HG03103 (cell line): ENCODE data around the gene TNKS1BP1.

Source experiments
- ATAC-seq: cut with Tn5 transposase; IDR thresholded peaks from one replicate; pipeline ENCODE4 v1.9.1; 2021; ENCODE audit warnings: low read depth; ENCODE audit not compliant: unreplicated experiment

TNKS1BP1 gene

GRCh38 chr11:57262157-57262556 is 62.6 kb downstream of the TNKS1BP1 start:
- ATAC-seq = no peak

DNA sequence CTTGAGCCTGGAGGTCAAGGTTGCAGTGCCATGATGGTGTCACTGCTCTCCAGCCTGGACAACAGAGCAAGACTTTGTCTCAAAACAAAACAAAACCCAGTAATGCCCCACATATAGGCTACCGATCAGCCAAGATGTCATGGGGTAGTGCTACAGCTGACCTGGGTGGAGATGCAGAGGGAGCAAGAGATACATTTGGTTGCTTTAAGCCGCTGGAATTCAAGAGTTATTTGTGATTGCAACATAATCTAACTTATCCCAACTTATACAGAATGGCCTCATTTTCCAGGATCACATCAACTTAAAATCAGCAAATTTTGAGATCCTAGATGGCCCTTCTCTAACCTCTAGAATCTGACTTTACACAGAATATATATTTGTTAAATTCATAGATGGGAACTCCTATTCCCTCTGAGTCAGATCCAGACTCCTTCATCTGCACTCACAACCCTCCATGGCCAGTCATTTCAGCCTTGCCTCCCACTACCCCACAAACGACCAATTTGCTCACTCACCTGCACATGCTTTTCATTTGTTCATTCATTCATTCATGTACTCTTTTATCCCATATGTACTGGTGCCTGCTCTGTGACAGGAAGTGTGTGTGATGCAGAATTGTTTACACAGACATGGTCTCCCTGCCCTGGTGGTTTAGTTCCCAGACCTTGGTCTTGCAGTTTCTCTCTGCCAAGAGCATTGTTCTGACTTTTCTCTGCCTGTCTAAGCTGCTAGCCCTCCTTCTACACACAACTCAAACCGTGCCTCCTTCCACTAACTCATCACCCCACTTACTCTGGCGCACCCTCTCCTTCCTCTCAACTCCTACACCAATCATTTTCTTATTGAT is 63.6 kb downstream of the TNKS1BP1 start:
- no peak for ATAC-seq

- ATAC-seq = no peak
Observed at GRCh38 chr11:57256119-57256518, 68.6 kb downstream of the TNKS1BP1 start.

DNA sequence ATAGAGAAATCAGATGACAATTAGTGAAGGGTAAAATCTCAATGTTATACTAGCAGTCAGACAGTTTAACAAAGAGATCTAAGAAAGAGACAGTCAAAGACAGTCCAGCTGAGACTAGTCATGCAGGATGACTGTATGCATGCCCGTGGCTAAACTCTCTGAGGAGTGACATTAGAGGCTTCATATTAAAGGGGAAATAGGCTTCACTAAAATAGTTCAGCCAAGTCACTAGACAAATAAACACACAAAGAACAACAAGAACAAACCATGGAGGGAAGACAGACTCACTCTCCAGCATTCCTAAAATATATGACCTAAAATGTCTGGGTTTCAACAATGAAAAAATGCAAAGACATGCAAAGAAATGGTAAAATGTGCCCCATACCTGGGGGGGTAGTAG is 69.1 kb downstream of the TNKS1BP1 start:
- no peak for ATAC-seq

- ATAC-seq = no peak
Observed at GRCh38 chr11:57254631-57255030, 70.1 kb downstream of the TNKS1BP1 start.

DNA sequence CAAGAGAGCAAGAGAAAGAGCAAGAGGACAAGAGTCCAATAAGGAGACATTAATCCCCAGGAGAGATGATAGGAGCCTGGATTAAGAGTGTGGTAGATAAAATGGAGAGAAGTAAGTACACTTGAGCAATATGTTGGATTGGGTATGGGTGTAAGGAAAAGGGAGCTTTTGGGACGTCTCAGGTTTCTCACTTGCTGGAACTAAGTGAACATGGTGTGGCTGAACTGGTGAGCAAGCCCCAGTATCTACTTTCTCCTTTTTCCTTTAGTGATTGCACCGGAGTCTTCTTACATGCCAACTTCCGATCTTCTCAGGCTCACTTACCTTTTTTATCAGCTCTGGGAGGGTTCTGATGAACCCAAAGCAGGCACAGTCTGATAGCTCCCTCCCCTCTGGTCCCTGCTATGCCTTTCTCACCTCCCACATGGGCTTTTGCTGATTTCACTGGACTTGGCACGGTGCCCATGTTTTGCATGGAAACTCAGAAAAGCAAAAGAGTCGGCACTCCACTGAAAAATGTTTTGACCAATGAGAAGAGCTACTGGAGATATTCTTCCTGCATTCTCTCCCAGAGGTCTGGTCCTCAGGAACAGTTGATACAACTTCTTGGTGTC is 73.2 kb downstream of the TNKS1BP1 start:
- ATAC-seq = no peak

DNA sequence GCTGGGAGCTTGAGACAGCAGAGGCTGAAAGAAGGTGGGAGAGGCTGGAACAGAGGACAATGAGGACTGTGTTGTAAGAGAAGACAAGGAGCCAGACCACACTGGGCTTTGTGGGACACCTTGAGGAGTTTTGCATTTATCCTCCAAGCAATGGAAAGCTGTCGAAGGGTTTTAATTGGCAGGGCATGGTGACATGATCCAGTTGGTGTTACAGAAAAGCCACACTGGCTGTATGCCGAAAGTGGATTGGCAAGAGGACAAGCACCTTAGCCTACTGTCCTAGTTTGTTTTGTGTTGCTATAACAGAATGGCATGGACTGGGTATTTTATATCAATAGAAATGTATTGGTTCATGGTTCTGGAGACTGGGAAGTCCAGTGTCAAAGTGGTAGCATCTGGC is 73.7 kb downstream of the TNKS1BP1 start:
- no peak for ATAC-seq
